Measurements from ENCODE around the gene TUBB1.

DNA sequence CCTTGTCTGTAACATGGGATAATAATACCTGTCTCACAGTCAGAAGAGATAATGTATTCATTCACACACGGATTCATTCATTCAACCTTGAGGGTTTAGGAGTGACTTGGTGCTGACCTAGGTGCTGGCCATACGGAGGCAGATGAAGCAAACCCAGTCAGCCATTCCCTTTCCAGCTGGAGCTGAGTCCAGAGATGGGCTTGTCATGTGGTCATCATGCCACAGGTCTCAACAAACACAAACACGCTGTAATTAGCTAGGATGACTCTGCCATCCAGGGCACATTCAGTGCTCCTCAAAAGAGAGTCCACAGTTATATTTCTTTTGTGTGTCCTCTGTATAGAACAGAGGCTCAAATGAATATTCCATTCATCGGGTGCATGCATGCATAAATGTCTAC, 42.9 kb downstream of the TUBB1 start:
- no peak for TF ChIP-seq GATA1 (IDR thresholded peaks at IDR 0.05; ENCODE audit: low read depth, low read length)
- TF ChIP-seq POLR2A (IDR thresholded peaks at IDR 0.05; ENCODE audit: low read length) = no peak
